Spleen (tissue), 7 donors: Measurements from ENCODE around the gene TRERF1.

Experiments used
- POLR2A ChIP-seq, 3 donors: fragments of 450-650 bp; IDR thresholded peaks; one replicate each; pipeline ENCODE4 v1.5.1; 2017; ENCODE audit warnings: antibody characterized with exemption in 3 of 3, mild to moderate bottlenecking in 1 of 3
- POLR2AphosphoS5 ChIP-seq, 3 donors: sonication (generic); formaldehyde crosslinking; IDR thresholded peaks; one replicate each; pipeline ENCODE4 v1.5.1; 2017; ENCODE audit warnings: antibody characterized with exemption in 3 of 3
- TF ChIP-seq, protein P1 (sequence below), 11 experiments: fragments of 200-600 bp in 7 of 11; fragments of 450-650 bp in 4 of 11; sonication (generic) in 4 of 11; IDR thresholded peaks in 8 of 11; conservative IDR thresholded peaks in 3 of 11; 1 replicate in 7 of 11; 2 replicates in 4 of 11; pipeline versions ENCODE4 v1.4.0 to v1.8.0; 2016 to 2021; ENCODE audit warnings: antibody characterized with exemption in 11 of 11, inconsistent platforms in 4 of 11, mild to moderate bottlenecking in 1 of 11
- donor health status: DM: no; HTN: no; CAD: no; lungs with moderate emphysema.
- donor health status: DM: no; HTN: no; CAD: no.
- donor health status: DM: no; HTN: no; CAD: no.

- TF ChIP-seq, protein P1, sequence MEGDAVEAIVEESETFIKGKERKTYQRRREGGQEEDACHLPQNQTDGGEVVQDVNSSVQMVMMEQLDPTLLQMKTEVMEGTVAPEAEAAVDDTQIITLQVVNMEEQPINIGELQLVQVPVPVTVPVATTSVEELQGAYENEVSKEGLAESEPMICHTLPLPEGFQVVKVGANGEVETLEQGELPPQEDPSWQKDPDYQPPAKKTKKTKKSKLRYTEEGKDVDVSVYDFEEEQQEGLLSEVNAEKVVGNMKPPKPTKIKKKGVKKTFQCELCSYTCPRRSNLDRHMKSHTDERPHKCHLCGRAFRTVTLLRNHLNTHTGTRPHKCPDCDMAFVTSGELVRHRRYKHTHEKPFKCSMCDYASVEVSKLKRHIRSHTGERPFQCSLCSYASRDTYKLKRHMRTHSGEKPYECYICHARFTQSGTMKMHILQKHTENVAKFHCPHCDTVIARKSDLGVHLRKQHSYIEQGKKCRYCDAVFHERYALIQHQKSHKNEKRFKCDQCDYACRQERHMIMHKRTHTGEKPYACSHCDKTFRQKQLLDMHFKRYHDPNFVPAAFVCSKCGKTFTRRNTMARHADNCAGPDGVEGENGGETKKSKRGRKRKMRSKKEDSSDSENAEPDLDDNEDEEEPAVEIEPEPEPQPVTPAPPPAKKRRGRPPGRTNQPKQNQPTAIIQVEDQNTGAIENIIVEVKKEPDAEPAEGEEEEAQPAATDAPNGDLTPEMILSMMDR (IDR thresholded peaks at IDR 0.05 in 8 of 11, conservative IDR thresholded peaks at IDR 0.05 in 3 of 11), result no peak
- TF ChIP-seq POLR2A (IDR thresholded peaks at IDR 0.05) (no peak), POLR2AphosphoS5 (IDR thresholded peaks at IDR 0.05) (no peak)
Observed at GRCh38 chr6:42333612-42334011, 118.1 kb downstream of the TRERF1 start.
